ENCODE data around the gene KLHL12. TPM values are rescaled to one million over a fixed set of nuclear protein-coding genes. Genes with fewer than 3 reads are reported as not detected.

The KLHL12 gene
- total and polyA plus RNA-seq, 2 of the 8 experiments (the other 6 are each of a cell fraction or from before 2014, with no cell fraction given), result 27.2 to 33.3 TPM

DNA sequence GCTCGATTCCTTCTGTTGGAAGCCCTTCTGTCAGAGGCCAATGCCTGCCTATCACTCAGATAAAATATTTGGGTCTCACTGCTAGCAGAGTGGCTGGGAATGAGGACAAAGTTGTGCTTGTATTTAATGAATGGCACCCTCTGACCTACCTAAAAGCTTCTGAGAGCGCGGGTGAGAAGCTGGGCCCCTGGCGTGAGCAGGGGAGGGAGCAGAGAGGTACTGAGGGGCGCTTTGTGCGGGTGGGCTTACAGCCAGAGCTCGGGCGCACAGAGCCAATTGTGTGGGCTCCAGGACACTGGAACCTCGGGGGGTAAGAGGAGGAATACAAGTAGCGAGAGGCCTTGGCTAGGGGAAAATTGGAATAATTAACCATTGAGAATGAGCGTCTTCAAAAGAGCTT, 84.0 kb downstream of the KLHL12 start (continued):
- TF ChIP-seq SP1 (IDR thresholded peaks at IDR 0.05; ENCODE audit: low read depth, low read length), result no peak
- TF ChIP-seq, protein P1, sequence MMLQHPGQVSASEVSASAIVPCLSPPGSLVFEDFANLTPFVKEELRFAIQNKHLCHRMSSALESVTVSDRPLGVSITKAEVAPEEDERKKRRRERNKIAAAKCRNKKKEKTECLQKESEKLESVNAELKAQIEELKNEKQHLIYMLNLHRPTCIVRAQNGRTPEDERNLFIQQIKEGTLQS (IDR thresholded peaks at IDR 0.05; ENCODE audit: insufficient read depth, low read depth, low read length), result no peak
- TF ChIP-seq, protein P2, sequence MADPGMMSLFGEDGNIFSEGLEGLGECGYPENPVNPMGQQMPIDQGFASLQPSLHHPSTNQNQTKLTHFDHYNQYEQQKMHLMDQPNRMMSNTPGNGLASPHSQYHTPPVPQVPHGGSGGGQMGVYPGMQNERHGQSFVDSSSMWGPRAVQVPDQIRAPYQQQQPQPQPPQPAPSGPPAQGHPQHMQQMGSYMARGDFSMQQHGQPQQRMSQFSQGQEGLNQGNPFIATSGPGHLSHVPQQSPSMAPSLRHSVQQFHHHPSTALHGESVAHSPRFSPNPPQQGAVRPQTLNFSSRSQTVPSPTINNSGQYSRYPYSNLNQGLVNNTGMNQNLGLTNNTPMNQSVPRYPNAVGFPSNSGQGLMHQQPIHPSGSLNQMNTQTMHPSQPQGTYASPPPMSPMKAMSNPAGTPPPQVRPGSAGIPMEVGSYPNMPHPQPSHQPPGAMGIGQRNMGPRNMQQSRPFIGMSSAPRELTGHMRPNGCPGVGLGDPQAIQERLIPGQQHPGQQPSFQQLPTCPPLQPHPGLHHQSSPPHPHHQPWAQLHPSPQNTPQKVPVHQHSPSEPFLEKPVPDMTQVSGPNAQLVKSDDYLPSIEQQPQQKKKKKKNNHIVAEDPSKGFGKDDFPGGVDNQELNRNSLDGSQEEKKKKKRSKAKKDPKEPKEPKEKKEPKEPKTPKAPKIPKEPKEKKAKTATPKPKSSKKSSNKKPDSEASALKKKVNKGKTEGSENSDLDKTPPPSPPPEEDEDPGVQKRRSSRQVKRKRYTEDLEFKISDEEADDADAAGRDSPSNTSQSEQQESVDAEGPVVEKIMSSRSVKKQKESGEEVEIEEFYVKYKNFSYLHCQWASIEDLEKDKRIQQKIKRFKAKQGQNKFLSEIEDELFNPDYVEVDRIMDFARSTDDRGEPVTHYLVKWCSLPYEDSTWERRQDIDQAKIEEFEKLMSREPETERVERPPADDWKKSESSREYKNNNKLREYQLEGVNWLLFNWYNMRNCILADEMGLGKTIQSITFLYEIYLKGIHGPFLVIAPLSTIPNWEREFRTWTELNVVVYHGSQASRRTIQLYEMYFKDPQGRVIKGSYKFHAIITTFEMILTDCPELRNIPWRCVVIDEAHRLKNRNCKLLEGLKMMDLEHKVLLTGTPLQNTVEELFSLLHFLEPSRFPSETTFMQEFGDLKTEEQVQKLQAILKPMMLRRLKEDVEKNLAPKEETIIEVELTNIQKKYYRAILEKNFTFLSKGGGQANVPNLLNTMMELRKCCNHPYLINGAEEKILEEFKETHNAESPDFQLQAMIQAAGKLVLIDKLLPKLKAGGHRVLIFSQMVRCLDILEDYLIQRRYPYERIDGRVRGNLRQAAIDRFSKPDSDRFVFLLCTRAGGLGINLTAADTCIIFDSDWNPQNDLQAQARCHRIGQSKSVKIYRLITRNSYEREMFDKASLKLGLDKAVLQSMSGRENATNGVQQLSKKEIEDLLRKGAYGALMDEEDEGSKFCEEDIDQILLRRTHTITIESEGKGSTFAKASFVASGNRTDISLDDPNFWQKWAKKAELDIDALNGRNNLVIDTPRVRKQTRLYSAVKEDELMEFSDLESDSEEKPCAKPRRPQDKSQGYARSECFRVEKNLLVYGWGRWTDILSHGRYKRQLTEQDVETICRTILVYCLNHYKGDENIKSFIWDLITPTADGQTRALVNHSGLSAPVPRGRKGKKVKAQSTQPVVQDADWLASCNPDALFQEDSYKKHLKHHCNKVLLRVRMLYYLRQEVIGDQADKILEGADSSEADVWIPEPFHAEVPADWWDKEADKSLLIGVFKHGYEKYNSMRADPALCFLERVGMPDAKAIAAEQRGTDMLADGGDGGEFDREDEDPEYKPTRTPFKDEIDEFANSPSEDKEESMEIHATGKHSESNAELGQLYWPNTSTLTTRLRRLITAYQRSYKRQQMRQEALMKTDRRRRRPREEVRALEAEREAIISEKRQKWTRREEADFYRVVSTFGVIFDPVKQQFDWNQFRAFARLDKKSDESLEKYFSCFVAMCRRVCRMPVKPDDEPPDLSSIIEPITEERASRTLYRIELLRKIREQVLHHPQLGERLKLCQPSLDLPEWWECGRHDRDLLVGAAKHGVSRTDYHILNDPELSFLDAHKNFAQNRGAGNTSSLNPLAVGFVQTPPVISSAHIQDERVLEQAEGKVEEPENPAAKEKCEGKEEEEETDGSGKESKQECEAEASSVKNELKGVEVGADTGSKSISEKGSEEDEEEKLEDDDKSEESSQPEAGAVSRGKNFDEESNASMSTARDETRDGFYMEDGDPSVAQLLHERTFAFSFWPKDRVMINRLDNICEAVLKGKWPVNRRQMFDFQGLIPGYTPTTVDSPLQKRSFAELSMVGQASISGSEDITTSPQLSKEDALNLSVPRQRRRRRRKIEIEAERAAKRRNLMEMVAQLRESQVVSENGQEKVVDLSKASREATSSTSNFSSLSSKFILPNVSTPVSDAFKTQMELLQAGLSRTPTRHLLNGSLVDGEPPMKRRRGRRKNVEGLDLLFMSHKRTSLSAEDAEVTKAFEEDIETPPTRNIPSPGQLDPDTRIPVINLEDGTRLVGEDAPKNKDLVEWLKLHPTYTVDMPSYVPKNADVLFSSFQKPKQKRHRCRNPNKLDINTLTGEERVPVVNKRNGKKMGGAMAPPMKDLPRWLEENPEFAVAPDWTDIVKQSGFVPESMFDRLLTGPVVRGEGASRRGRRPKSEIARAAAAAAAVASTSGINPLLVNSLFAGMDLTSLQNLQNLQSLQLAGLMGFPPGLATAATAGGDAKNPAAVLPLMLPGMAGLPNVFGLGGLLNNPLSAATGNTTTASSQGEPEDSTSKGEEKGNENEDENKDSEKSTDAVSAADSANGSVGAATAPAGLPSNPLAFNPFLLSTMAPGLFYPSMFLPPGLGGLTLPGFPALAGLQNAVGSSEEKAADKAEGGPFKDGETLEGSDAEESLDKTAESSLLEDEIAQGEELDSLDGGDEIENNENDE (IDR thresholded peaks at IDR 0.05; ENCODE audit: insufficient replicate concordance, low read length), result no peak
- TF ChIP-seq RXRA (IDR thresholded peaks at IDR 0.05; ENCODE audit: insufficient read depth, low read depth, low read length), result no peak
- TF ChIP-seq CBX8 (IDR thresholded peaks at IDR 0.05; ENCODE audit: borderline replicate concordance, low read depth, low read length), result no peak
- TF ChIP-seq HDAC6 (IDR thresholded peaks at IDR 0.05; ENCODE audit: low read depth, low read length), result no peak
